Measurements from ENCODE around the gene PEG3. TPM values are rescaled to one million over a fixed set of nuclear protein-coding genes. Genes with fewer than 3 reads are reported as not detected.

Gene PEG3
- total and polyA plus RNA-seq, 9 of the 15 experiments (the other 6 are each of a cell fraction or from before 2014, with no cell fraction given), result 0.04 to 0.40 TPM; not detected in 7

DNA sequence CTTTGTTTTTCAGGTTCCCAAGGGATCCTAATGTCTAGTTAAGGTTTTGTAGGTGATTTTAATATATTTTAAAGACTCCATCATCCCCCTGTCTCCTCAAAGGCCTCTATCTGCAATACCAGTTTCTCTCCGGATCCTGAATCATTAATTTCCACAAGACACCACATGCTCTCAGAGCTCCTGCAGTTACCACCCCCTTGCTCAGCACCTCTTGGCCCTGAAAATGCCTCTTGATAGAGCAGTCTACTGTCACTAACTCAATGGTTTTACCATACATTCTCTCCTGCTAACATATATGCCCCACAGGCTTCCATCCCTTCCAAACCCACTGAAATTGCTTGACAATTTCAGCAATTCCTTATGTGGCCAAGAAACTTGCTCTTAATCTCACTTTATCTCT, 1.9 kb upstream of the PEG3 start:
- Histone ChIP-seq H2AFZ (ENCODE audit: low read depth, low read length) (no peak overlapping the region), H3K27ac (ENCODE audit: extremely low read depth, low read depth, low read length) (no peak overlapping the region), H3K9ac (ENCODE audit: insufficient read depth in 1 of 2, low read depth in 2 of 2, low read length in 2 of 2) (no peak overlapping the region), H3K27me3 (ENCODE audit: control insufficient read depth in 2 of 2, insufficient read depth in 2 of 2, low read length in 2 of 2) (no peaks in the 10 kb centered on the region), H4K20me1 (replicated peaks; ENCODE audit: control insufficient read depth, insufficient read depth, low read length) (no peaks in the 10 kb centered on the region), H3K36me3 (ENCODE audit: control insufficient read depth, insufficient read depth, low read length) (no peaks in the 10 kb centered on the region), H3K4me2 (ENCODE audit: insufficient read depth, low read length) (no peak overlapping the region), H3K4me1 (replicated peaks in 1 of 2; ENCODE audit: control insufficient read depth in 2 of 2, insufficient read depth in 2 of 2, low read length in 2 of 2) (no peaks in the 10 kb centered on the region), H3K9me1 (ENCODE audit: control insufficient read depth, insufficient read depth, low read length) (no peaks in the 10 kb centered on the region), H3K4me3 (no peak overlapping the region), H3K79me2 (ENCODE audit: control insufficient read depth, insufficient read depth, low read length) (no peaks in the 10 kb centered on the region), H3K9me3 (replicated peaks; ENCODE audit: control insufficient read depth, insufficient read depth, low read depth, low read length) (peaks cover 2% of the 10 kb centered on the region; the same call in 1 of the 2 replicates)
- ChIA-PET CTCF (ENCODE audit: low intra/inter-chr PET ratio) (no interaction called here), POLR2A (no interaction called here)
- TF ChIP-seq ZNF324 (CRISPR knock-in tag; IDR thresholded peaks at IDR 0.05) (no peak), ZNF253 (CRISPR knock-in tag; conservative IDR thresholded peaks at IDR 0.05) (no peak), TCFL5 (CRISPR knock-in tag; conservative IDR thresholded peaks at IDR 0.05) (no peak), ZBED1 (IDR thresholded peaks at IDR 0.05) (no peak), NCOA6 (IDR thresholded peaks at IDR 0.05) (no peak), FOXJ2 (tag; IDR thresholded peaks at IDR 0.05) (no peak), SRSF3 (IDR thresholded peaks at IDR 0.05; ENCODE audit: insufficient read depth, low read length) (no peak), PPARD (CRISPR knock-in tag; IDR thresholded peaks at IDR 0.05) (no peak), PHF20 (IDR thresholded peaks at IDR 0.05; ENCODE audit: partially characterized antibody) (no peak), ZNF780A (CRISPR knock-in tag; IDR thresholded peaks at IDR 0.05) (no peak), ZNF274 (IDR thresholded peaks at IDR 0.05; ENCODE audit: borderline replicate concordance, low read depth, low read length) (no peak), ZNF347 (CRISPR knock-in tag; IDR thresholded peaks at IDR 0.05; ENCODE audit: low read depth) (no peak), ZNF444 (CRISPR knock-in tag; IDR thresholded peaks at IDR 0.05) (no peak), NR1H2 (CRISPR knock-in tag; IDR thresholded peaks at IDR 0.05) (no peak), ZNF124 (CRISPR knock-in tag; IDR thresholded peaks at IDR 0.05) (no peak), ZNF699 (CRISPR knock-in tag; IDR thresholded peaks at IDR 0.05; ENCODE audit: insufficient replicate concordance) (no peak), BRF1 (IDR thresholded peaks at IDR 0.05; ENCODE audit: borderline replicate concordance, extremely low read depth, insufficient read length) (no peak)
- TF ChIP-seq, protein P1, sequence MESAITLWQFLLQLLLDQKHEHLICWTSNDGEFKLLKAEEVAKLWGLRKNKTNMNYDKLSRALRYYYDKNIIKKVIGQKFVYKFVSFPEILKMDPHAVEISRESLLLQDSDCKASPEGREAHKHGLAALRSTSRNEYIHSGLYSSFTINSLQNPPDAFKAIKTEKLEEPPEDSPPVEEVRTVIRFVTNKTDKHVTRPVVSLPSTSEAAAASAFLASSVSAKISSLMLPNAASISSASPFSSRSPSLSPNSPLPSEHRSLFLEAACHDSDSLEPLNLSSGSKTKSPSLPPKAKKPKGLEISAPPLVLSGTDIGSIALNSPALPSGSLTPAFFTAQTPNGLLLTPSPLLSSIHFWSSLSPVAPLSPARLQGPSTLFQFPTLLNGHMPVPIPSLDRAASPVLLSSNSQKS (CRISPR knock-in tag; IDR thresholded peaks at IDR 0.05), result no peak
- TF ChIP-seq, protein P2, sequence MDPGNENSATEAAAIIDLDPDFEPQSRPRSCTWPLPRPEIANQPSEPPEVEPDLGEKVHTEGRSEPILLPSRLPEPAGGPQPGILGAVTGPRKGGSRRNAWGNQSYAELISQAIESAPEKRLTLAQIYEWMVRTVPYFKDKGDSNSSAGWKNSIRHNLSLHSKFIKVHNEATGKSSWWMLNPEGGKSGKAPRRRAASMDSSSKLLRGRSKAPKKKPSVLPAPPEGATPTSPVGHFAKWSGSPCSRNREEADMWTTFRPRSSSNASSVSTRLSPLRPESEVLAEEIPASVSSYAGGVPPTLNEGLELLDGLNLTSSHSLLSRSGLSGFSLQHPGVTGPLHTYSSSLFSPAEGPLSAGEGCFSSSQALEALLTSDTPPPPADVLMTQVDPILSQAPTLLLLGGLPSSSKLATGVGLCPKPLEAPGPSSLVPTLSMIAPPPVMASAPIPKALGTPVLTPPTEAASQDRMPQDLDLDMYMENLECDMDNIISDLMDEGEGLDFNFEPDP (CRISPR knock-in tag; IDR thresholded peaks at IDR 0.05), result no peak
- TF ChIP-seq, protein P3, sequence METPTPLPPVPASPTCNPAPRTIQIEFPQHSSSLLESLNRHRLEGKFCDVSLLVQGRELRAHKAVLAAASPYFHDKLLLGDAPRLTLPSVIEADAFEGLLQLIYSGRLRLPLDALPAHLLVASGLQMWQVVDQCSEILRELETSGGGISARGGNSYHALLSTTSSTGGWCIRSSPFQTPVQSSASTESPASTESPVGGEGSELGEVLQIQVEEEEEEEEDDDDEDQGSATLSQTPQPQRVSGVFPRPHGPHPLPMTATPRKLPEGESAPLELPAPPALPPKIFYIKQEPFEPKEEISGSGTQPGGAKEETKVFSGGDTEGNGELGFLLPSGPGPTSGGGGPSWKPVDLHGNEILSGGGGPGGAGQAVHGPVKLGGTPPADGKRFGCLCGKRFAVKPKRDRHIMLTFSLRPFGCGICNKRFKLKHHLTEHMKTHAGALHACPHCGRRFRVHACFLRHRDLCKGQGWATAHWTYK (CRISPR knock-in tag; IDR thresholded peaks at IDR 0.05), result no peak
- in situ Hi-C loops (cut with MboI), result no loop called here
- no peak for ATAC-seq
- WGBS (ENCODE audit: insufficient coverage, low coverage, missing lambda C conversion rate), result 0% methylated on average over 1 of the region's 1 CpG
- DNase-seq (ENCODE audit: extremely low read depth in 1 of 4, low spot score in 3 of 4), result no peak
- no peak for FAIRE-seq
- no TSS peak for BruUV-seq (replicated peaks)
- intact Hi-C loops (cut with micrococcal nuclease), result no loop called here
